A673 (cell line): Measurements from ENCODE around the gene INSRR. TPM values are rescaled to one million over a fixed set of nuclear protein-coding genes. Genes with fewer than 3 reads are reported as not detected.

Source experiments
- BruUV-seq: library from RNA; stranded (reverse); fragments of 400-500 nt; replicated peaks from 2 replicates; lab custom pipeline; 2021; lab: Mats Ljungman, UMichigan
- CTCF ChIA-PET: fragments of 300-600 bp; sonication (Branson Sonifier 250); formaldehyde crosslinking; loops from one replicate; lab custom pipeline; 2022; ENCODE audit warnings: antibody characterized with exemption; lab: Charles Lee
- POLR2A ChIA-PET: fragments of 300-600 bp; sonication (Branson Sonifier 250); formaldehyde crosslinking; loops from one replicate; lab custom pipeline; 2022; ENCODE audit warnings: antibody characterized with exemption; ENCODE audit not compliant: low non-redundant PET; lab: Charles Lee
- DNase-seq: peaks from one replicate; pipeline ENCODE4 v3.0.0-alpha.2; 2015; ENCODE audit warnings: low spot score
- H3K27ac ChIP-seq: fragments of 200-600 bp; sonication (generic); 2 replicates; pipeline ENCODE4 v1.5.1; 2016; ENCODE audit warnings: mixed run types, low read depth, mild to moderate bottlenecking, mixed read lengths, antibody characterized with exemption, low read length; ENCODE audit not compliant: poor library complexity, severe bottlenecking
- H3K27me3 ChIP-seq: fragments of 200-600 bp; sonication (generic); replicated peaks from 2 replicates; pipeline ENCODE4 v1.6.1; 2017; ENCODE audit warnings: mixed run types, low read depth, mild to moderate bottlenecking, mixed read lengths, antibody characterized with exemption, low read length; ENCODE audit not compliant: insufficient read depth, poor library complexity
- H3K36me3 ChIP-seq: fragments of 200-600 bp; sonication (generic); 2 replicates; pipeline ENCODE4 v1.6.1; 2016; ENCODE audit warnings: mixed run types, mild to moderate bottlenecking, mixed read lengths, antibody characterized with exemption, low read length; ENCODE audit not compliant: insufficient read depth, poor library complexity, severe bottlenecking
- H3K4me1 ChIP-seq: fragments of 200-600 bp; sonication (generic); 2 replicates; pipeline ENCODE4 v1.6.1; 2017; ENCODE audit warnings: mixed run types, mild to moderate bottlenecking, mixed read lengths, antibody characterized with exemption, low read length; ENCODE audit not compliant: insufficient read depth, poor library complexity, severe bottlenecking
- H3K4me3 ChIP-seq: fragments of 200-600 bp; sonication (generic); 2 replicates; pipeline ENCODE4 v1.5.1; 2016; ENCODE audit warnings: low read depth, mixed run types, mild to moderate bottlenecking, mixed read lengths, low read length; ENCODE audit not compliant: poor library complexity, severe bottlenecking
- H3K9me3 ChIP-seq: fragments of 200-600 bp; sonication (generic); 2 replicates; pipeline ENCODE4 v1.6.1; 2016; ENCODE audit warnings: mixed run types, low read depth, mild to moderate bottlenecking, mixed read lengths, antibody characterized with exemption, low read length; ENCODE audit not compliant: poor library complexity, severe bottlenecking
- EZH2 ChIP-seq: fragments of 200-600 bp; sonication (generic); IDR thresholded peaks from 2 replicates; pipeline ENCODE4 v1.6.1; 2017; ENCODE audit warnings: borderline replicate concordance, low read depth, mild to moderate bottlenecking, mixed read lengths, antibody characterized with exemption, low read length; ENCODE audit not compliant: poor library complexity, severe bottlenecking
- intact Hi-C: fragments of 100-400 bp; cut with micrococcal nuclease; formaldehyde crosslinking; loops from one replicate; pipeline ENCODE4 v1.10.0; 2022; ENCODE audit not compliant: unreplicated experiment
- total RNA-seq: library from RNA; stranded (reverse); gene quantifications from 2 replicates; pipeline ENCODE4 v1.2.3, GENCODE V29; 2021
- TF ChIP-seq, protein P1 (sequence below): fragments of 300-800, 200-600 bp; sonication (generic); conservative IDR thresholded peaks from 2 replicates; pipeline ENCODE4 v1.5.1; 2017; ENCODE audit warnings: low read depth, mild to moderate bottlenecking, antibody characterized with exemption, low read length, moderate library complexity, mixed read lengths

The INSRR gene
- total RNA-seq, 1 experiment from 2014 or later, result 0.15 TPM

DNA sequence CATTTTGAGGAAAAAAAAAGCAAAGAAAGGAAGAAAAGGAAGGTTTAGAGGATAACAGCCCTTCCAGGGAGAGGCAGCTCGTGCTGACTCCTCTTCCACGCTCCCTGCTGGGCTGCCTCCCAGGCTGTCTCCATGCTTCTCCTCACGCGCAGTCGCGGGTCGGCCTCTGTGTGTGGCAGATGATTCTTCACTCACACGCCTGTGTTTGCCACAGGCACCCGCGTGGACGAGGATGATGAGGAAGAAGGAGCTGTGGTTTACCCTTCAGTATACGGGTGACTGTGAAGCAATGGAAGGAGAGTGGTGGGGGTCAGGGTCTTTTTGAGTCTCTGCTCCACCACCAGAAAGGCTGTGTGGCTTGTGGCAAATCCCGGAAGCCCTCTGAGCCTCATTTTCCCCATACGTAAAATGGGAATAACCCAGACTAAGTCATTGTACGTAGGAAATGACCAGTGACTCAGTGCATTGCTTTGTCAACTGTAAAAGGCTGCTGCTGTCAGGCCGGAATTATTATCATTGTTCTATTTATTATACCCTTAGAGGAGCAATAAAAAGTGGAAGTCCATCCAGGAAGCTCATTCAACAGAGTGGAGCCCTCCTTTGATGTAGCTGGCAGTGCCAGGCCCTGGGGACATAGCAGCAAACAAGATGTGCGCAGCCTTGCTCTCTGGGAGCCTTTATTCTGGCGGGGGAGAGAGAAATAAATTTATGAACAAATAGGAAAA lies 30.4 kb downstream of the INSRR start:
- H3K27me3 ChIP-seq, result no peaks in the 10 kb centered on the region
- H3K36me3 ChIP-seq, result no peaks in the 10 kb centered on the region
- no peak overlapping the region for H3K27ac ChIP-seq
- DNase-seq, result no peak
- no peaks in the 10 kb centered on the region for H3K9me3 ChIP-seq
- no peak overlapping the region for H3K4me3 ChIP-seq
- intact Hi-C loops, result no loop called here
- no TSS peak for BruUV-seq
- ChIA-PET POLR2A (no interaction called here), CTCF (interaction anchor here (1.2 kb wide), 1 partner anchor 10 kb away, joined by 3 read pairs; no protein-coding TSS in a partner anchor)
- no peaks in the 10 kb centered on the region for H3K4me1 ChIP-seq
- no peak for TF ChIP-seq EZH2
- TF ChIP-seq, protein P1, sequence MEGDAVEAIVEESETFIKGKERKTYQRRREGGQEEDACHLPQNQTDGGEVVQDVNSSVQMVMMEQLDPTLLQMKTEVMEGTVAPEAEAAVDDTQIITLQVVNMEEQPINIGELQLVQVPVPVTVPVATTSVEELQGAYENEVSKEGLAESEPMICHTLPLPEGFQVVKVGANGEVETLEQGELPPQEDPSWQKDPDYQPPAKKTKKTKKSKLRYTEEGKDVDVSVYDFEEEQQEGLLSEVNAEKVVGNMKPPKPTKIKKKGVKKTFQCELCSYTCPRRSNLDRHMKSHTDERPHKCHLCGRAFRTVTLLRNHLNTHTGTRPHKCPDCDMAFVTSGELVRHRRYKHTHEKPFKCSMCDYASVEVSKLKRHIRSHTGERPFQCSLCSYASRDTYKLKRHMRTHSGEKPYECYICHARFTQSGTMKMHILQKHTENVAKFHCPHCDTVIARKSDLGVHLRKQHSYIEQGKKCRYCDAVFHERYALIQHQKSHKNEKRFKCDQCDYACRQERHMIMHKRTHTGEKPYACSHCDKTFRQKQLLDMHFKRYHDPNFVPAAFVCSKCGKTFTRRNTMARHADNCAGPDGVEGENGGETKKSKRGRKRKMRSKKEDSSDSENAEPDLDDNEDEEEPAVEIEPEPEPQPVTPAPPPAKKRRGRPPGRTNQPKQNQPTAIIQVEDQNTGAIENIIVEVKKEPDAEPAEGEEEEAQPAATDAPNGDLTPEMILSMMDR, result no peak

DNA sequence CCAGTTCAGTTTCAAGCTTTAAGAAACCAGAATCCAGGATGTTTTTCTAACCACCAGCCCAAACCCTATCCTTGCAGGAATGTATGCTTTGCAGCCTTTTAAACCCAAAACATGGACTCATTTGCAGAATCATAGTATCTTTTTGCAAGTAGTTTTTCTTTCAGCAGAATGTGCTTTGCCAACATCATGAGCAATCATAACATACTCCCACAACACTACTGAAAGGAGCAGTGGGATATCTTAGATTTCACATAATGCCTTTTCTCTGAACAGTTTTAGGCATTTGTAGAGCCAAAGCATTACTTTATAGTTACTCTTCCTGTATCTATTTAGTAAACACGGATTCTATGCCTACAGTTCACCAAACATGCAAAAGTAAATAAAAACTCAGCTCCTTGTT lies 32.3 kb downstream of the INSRR start:
- Histone ChIP-seq H3K9me3 (no peaks in the 10 kb centered on the region), H3K27me3 (no peaks in the 10 kb centered on the region), H3K4me3 (no peak overlapping the region), H3K4me1 (no peaks in the 10 kb centered on the region), H3K27ac (no peak overlapping the region), H3K36me3 (no peaks in the 10 kb centered on the region)
- CTCF ChIA-PET, result interaction anchor here (1.1 to 1.5 kb wide), 2 partner anchors 10 to 12 kb away, joined by 4 read pairs; no protein-coding TSS in a partner anchor
- intact Hi-C loops, result no loop called here
- BruUV-seq, result no TSS peak
- POLR2A ChIA-PET, result no interaction called here
- TF ChIP-seq EZH2, result no peak
- TF ChIP-seq, protein P1, result no peak
- DNase-seq, result no peak

DNA sequence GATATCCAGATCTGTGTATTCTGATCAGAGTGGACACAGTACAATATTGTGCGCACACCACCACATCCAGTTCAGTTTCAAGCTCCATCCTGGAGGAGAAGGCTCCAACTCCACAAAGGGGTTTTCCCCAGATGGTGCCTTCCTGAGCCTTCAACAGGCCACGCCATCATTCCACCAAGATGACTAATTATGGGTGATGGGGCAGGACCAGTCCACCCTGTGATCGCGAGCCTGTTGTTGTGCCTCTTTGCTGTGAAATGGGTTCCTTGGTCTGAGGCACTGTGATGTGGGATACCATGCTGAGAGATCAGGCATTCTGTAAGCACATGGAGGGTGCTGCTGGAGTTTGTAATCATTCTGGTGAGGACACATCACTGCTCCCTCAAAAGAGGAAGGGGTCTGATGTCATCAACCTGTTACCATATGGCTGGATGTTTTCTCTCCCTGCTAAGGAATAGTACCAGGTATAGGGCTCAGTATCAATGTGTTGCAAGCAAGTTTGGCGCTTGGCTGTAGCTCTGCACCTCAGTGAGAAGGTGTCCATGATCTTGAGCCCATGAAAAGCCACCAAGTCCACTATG lies 35.6 kb downstream of the INSRR start:
- CTCF ChIA-PET, result no interaction called here
- Histone ChIP-seq H3K4me3 (no peak overlapping the region), H3K27me3 (no peaks in the 10 kb centered on the region), H3K9me3 (no peaks in the 10 kb centered on the region), H3K4me1 (no peaks in the 10 kb centered on the region), H3K36me3 (no peaks in the 10 kb centered on the region), H3K27ac (no peak overlapping the region)
- DNase-seq, result no peak
- POLR2A ChIA-PET, result no interaction called here
- BruUV-seq, result no TSS peak
- TF ChIP-seq EZH2, result no peak
- TF ChIP-seq, protein P1, result no peak
- intact Hi-C loops, result no loop called here
